ENCODE measurements around the gene KRT33B.

Gene KRT33B

DNA sequence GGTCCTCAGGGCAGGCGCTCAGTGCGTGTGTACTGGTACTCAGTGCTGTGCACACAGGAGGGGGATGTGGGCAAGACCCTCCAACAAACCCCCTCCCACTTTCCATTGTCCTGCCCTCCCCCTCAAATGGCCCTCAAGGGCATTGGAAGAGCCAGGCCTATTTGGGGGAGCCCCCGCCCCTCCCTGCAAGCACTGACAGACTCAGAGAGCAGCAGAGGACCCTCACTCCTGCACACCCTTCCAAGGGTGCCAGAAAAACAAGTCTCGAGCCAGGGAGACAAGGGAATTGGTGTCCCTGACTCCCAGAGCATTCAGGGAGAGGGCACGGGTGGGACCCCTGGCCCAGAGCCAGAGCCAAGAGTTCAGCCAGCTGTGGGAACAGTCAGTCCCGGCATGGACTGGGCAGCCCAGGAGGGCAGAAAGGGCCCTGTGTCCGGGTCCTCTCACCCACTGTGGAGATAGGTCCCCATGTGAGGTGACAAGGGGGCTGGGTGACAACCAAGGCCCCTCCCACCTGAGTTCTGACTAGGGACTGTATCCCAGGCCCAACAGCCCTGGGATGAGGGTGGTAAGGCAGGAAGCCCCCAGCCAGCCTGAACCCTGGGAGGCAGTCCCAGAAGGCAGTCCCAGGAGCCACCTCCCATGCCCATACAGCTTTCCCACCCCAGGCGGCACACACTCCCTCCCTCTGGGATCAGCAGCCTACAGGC is 42.0 kb downstream of the KRT33B start:
- no peaks in the 10 kb centered on the region for H4K20me1 ChIP-seq (ENCODE audit: insufficient read depth, low read length)
- no peak overlapping the region for H3K4me2 ChIP-seq (ENCODE audit: low read length)
- H2AFZ ChIP-seq (ENCODE audit: low read depth, low read length): no peak overlapping the region
- H3K4me1 ChIP-seq (ENCODE audit: low read length): no peaks in the 10 kb centered on the region
- H3K9me3 ChIP-seq (ENCODE audit: insufficient read depth, low read length): no peaks in the 10 kb centered on the region
- TF ChIP-seq EZH2phosphoT487 (IDR thresholded peaks at IDR 0.05; ENCODE audit: low read depth) (no peak), CTCF (IDR thresholded peaks at IDR 0.05; ENCODE audit: low read depth, low read length) (no peak)
- no peaks in the 10 kb centered on the region for H3K36me3 ChIP-seq (replicated peaks; ENCODE audit: low read depth, low read length)
- no peaks in the 10 kb centered on the region for H3K27me3 ChIP-seq (ENCODE audit: low read depth, low read length)
- no peak overlapping the region for H3K27ac ChIP-seq (ENCODE audit: low read length)
- no peak overlapping the region for H3K9ac ChIP-seq (ENCODE audit: low read length)
- H3K4me3 ChIP-seq (ENCODE audit: low read length): no peak overlapping the region
- H3K79me2 ChIP-seq (ENCODE audit: low read length): no peaks in the 10 kb centered on the region

DNA sequence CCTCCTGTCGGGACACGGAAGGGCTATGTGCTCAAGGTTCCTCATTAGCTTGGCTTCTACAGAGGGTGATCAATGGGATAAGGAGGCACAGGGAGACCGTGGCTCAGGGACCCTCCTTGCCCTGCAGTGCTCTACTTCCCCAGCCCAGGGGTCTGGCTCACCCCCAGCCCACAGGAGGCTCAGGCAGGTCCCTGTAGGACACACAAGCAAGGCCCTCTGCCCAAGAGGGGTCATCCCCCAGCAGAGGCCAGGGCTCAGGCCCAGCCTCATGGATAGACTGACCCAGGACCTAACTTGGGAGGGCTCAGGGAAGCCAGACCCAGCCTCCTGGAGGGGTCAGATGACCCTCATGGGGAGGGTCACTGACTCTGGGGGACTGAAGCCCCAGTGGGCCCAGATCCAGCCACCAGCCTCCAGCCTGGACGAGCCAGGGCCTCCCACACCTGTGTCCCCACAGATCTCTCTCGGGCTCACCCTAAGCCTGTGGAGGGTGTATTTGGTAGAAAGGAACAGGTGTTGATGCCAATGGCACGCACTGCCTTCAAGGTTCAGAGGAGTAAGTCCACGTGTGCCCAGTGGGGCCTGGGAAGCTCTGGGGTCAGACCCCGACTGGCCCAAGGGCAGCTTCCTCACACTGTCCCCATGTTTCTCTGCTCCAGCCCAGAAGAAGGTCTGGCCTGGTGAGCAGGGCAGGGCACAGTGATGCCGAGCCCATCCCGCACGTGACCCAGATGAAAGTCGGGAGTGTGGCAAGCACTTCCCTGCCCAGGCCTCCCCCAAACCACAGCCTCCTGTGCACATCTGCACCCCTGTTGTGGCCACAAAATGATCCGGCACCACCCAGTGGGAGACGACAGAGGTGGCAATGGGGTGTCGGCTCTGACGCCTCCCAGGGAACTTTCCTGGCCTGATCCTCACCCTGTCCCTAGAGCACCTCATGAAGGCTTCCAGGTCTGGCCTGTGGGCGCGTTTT is 43.2 kb downstream of the KRT33B start:
- Histone ChIP-seq H3K9me3 (ENCODE audit: insufficient read depth, low read length) (no peaks in the 10 kb centered on the region), H2AFZ (ENCODE audit: low read depth, low read length) (no peak overlapping the region), H3K27ac (ENCODE audit: low read length) (no peak overlapping the region), H3K4me2 (ENCODE audit: low read length) (no peak overlapping the region), H4K20me1 (ENCODE audit: insufficient read depth, low read length) (no peaks in the 10 kb centered on the region), H3K27me3 (ENCODE audit: low read depth, low read length) (no peaks in the 10 kb centered on the region), H3K79me2 (ENCODE audit: low read length) (no peaks in the 10 kb centered on the region), H3K36me3 (replicated peaks; ENCODE audit: low read depth, low read length) (no peaks in the 10 kb centered on the region), H3K4me3 (ENCODE audit: low read length) (no peak overlapping the region), H3K9ac (ENCODE audit: low read length) (no peak overlapping the region), H3K4me1 (ENCODE audit: low read length) (no peaks in the 10 kb centered on the region)
- no peak for TF ChIP-seq EZH2phosphoT487 (IDR thresholded peaks at IDR 0.05; ENCODE audit: low read depth)
- TF ChIP-seq CTCF (IDR thresholded peaks at IDR 0.05; ENCODE audit: low read depth, low read length): no peak

- no peak overlapping the region for H3K9ac ChIP-seq (ENCODE audit: low read length)
- H3K9me3 ChIP-seq (ENCODE audit: insufficient read depth, low read length): no peaks in the 10 kb centered on the region
- H4K20me1 ChIP-seq (ENCODE audit: insufficient read depth, low read length): no peaks in the 10 kb centered on the region
- no peaks in the 10 kb centered on the region for H3K36me3 ChIP-seq (replicated peaks; ENCODE audit: low read depth, low read length)
- no peaks in the 10 kb centered on the region for H3K79me2 ChIP-seq (ENCODE audit: low read length)
- no peak overlapping the region for H3K4me3 ChIP-seq (ENCODE audit: low read length)
- H3K4me1 ChIP-seq (ENCODE audit: low read length): no peaks in the 10 kb centered on the region
- H3K27me3 ChIP-seq (ENCODE audit: low read depth, low read length): no peaks in the 10 kb centered on the region
- no peak overlapping the region for H3K4me2 ChIP-seq (ENCODE audit: low read length)
- H3K27ac ChIP-seq (ENCODE audit: low read length): no peak overlapping the region
- TF ChIP-seq EZH2phosphoT487 (IDR thresholded peaks at IDR 0.05; ENCODE audit: low read depth) (no peak), CTCF (IDR thresholded peaks at IDR 0.05; ENCODE audit: low read depth, low read length) (no peak)
- H2AFZ ChIP-seq (ENCODE audit: low read depth, low read length): no peak overlapping the region
These were observed 44.0 kb downstream of the KRT33B start for GRCh38 chr17:41325611-41326010.

GRCh38 chr17:41325126-41325525 is 44.5 kb downstream of the KRT33B start:
- Histone ChIP-seq H2AFZ (ENCODE audit: low read depth, low read length) (no peak overlapping the region), H3K9me3 (ENCODE audit: insufficient read depth, low read length) (no peaks in the 10 kb centered on the region), H3K4me2 (ENCODE audit: low read length) (no peak overlapping the region), H3K36me3 (replicated peaks; ENCODE audit: low read depth, low read length) (no peaks in the 10 kb centered on the region), H3K9ac (ENCODE audit: low read length) (no peak overlapping the region), H3K4me1 (ENCODE audit: low read length) (no peaks in the 10 kb centered on the region), H3K4me3 (ENCODE audit: low read length) (no peak overlapping the region), H3K79me2 (ENCODE audit: low read length) (no peaks in the 10 kb centered on the region), H3K27ac (ENCODE audit: low read length) (no peak overlapping the region), H4K20me1 (ENCODE audit: insufficient read depth, low read length) (no peaks in the 10 kb centered on the region), H3K27me3 (ENCODE audit: low read depth, low read length) (no peaks in the 10 kb centered on the region)
- no peak for TF ChIP-seq CTCF (IDR thresholded peaks at IDR 0.05; ENCODE audit: low read depth, low read length)
- no peak for TF ChIP-seq EZH2phosphoT487 (IDR thresholded peaks at IDR 0.05; ENCODE audit: low read depth)
